Lower leg skin (tissue), 4 donors: ENCODE data around the gene TGFB2. TPM values are rescaled to one million over a fixed set of nuclear protein-coding genes. Genes with fewer than 3 reads are reported as not detected.

ENCODE experiments used
- DNase-seq, 2 donors: peaks; one replicate each; pipeline ENCODE4 v3.0.0-alpha.2; 2019; ENCODE audit warnings: low spot score in 2 of 2
- H3K4me3 ChIP-seq: fragments of 200-600 bp; sonication (generic); 2 replicates; pipeline ENCODE4 v1.5.1; 2017; ENCODE audit warnings: mild to moderate bottlenecking, low read depth; ENCODE audit not compliant: poor library complexity, severe bottlenecking
- POLR2A ChIP-seq, 2 donors: fragments of 450-650 bp; IDR thresholded peaks; one replicate each; pipeline ENCODE4 v1.6.1; 2016 to 2017; ENCODE audit warnings: antibody characterized with exemption in 2 of 2, mild to moderate bottlenecking in 1 of 2, moderate library complexity in 1 of 2
- WGBS, 2 donors: methylation state at CpG; one replicate each; pipeline ENCODE4 v1.1.5; 2018; 5-methylcytosine and 5-hydroxymethylcytosine counted together
- intact Hi-C: fragments of 100-400 bp; cut with DNase I; formaldehyde crosslinking; loops from one replicate; pipeline ENCODE4 v1.15.0; 2023; ENCODE audit warnings: low total_unique reads
- total RNA-seq, 4 donors: library from RNA; depleted of rRNA; stranded (reverse); fragments of >200 nt; gene quantifications; one replicate each; pipeline ENCODE4 v1.1.0, GENCODE V29; 2016
- TF ChIP-seq, protein P1 (sequence below), 3 donors: fragments of 450-650 bp; IDR thresholded peaks; one replicate each; pipeline ENCODE4 v1.5.1; 2016; ENCODE audit warnings: antibody characterized with exemption in 3 of 3, mild to moderate bottlenecking in 3 of 3, moderate library complexity in 2 of 3

TGFB2 gene
- total RNA-seq, 4 donors from 2014 or later, result 0.55 to 2.9 (median 1.8) TPM

DNA sequence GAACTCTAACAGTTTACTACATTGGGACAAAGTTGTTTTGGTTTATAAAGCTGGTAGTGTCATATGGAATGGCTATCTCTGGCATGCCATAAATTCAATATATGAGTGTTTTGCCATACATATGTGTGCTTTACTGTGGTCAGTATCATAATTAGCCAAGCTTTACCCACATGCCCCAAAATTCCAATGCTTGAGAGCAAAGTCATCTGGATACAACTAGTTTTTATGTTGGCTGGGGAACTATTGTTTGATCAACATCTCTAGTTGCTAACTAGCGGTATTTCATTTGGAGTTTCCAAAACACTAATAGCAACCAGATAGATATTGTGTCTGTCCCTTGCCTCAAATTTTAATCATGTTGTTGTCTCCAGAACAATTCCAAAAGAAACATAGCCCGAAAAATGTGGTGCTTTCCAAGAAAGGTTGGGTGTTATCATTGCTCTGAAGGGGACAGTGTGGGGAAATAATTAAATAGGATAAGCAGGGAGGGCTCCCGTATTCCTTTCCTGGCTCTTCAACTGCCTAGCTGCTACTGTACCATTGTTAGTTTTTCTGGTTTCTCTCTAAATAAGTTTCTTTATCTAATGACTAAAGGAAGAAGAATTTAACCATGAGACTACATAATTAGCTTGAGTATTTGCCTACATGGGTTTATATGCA is 136.1 kb downstream of the TGFB2 start:
- intact Hi-C loops, result no loop called here
- no peak for DNase-seq
- TF ChIP-seq POLR2A (IDR thresholded peaks at IDR 0.05), result no peak
- TF ChIP-seq, protein P1, sequence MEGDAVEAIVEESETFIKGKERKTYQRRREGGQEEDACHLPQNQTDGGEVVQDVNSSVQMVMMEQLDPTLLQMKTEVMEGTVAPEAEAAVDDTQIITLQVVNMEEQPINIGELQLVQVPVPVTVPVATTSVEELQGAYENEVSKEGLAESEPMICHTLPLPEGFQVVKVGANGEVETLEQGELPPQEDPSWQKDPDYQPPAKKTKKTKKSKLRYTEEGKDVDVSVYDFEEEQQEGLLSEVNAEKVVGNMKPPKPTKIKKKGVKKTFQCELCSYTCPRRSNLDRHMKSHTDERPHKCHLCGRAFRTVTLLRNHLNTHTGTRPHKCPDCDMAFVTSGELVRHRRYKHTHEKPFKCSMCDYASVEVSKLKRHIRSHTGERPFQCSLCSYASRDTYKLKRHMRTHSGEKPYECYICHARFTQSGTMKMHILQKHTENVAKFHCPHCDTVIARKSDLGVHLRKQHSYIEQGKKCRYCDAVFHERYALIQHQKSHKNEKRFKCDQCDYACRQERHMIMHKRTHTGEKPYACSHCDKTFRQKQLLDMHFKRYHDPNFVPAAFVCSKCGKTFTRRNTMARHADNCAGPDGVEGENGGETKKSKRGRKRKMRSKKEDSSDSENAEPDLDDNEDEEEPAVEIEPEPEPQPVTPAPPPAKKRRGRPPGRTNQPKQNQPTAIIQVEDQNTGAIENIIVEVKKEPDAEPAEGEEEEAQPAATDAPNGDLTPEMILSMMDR (IDR thresholded peaks at IDR 0.05), result no peak
- no peak overlapping the region for H3K4me3 ChIP-seq
- 36 to 53% methylated on average over 3 of the region's 3 CpGs for WGBS, 2 donors

DNA sequence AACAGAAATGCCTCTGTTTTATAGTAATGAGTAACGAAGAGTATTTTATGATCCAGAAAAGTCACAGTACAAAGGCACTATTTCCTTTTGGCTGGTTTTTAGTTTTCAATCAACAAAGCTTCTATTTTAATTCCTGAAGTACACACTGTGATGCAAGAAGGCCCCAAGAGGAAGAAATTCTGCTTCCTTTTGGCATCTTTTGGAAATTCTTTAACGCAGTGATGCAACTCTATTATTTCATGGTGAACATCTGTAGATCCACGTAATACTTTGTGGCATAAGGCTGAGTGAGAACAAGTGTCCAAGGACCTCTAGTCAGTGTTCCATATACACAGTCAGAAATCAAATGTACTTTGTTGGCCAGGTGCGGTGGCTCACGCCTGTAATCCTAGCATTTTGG is 137.5 kb downstream of the TGFB2 start:
- H3K4me3 ChIP-seq, result no peak overlapping the region
- no peak for DNase-seq
- TF ChIP-seq, protein P1 (IDR thresholded peaks at IDR 0.05), result no peak
- TF ChIP-seq POLR2A (IDR thresholded peaks at IDR 0.05), result no peak
- intact Hi-C loops, result no loop called here
- WGBS, 2 donors, result 67 to 75% methylated on average over 5 of the region's 5 CpGs

DNA sequence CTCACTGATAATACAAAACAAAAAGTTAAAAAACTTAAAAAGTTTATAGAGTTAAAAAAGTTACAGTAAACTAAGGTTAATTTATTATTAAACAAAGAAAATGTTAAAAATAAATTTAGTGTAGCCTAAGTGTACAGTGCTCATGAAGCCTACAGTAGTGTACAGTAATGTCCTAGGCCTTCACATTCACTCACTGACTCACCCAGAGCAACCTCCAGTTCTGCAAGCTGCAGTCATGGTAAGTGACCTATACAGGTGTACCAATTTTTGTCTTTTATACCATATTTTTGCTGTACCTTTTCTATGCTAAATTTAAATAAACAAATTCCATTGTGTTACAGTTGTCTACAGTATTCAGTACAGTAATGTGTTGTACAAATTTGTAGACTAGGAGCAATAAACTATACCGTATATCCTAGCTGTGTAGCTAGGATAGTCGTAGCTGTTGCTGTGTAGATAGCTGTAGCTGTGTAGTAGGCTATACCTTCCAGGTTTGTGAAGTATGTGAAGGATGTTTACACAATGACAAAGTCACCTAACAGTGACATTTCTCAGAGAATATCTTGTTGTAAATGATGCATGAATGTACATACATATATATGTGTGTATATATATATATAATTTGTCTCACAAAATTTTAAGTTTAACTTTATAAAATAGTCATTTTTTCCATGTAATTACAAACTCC is 140.2 kb downstream of the TGFB2 start:
- no peak overlapping the region for H3K4me3 ChIP-seq
- TF ChIP-seq POLR2A (IDR thresholded peaks at IDR 0.05), result no peak
- TF ChIP-seq, protein P1 (IDR thresholded peaks at IDR 0.05), result no peak
- no peak for DNase-seq
- 93 to 97% methylated on average over 2 of the region's 2 CpGs for WGBS, 2 donors
- intact Hi-C loops, result no loop called here

DNA sequence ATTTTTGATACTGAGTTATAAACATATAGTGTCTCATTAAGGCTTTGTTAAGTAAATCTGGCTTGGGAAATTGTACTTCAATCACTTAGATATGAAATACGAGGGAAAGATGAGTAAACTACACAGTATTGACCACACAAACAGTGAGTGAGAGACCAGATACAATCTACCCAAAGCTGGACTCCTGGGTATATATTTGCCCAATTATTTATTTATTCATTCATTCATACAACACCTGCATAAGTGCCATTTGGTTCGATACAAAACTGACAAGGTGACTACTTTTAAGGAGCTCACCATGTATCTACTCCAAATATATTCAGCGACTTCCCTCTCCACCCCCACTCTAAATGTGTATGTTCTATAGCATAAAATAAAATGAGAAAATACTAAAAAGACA is 143.4 kb downstream of the TGFB2 start:
- intact Hi-C loops, result no loop called here
- TF ChIP-seq, protein P1 (IDR thresholded peaks at IDR 0.05), result no peak
- no peak for TF ChIP-seq POLR2A (IDR thresholded peaks at IDR 0.05)
- no peak overlapping the region for H3K4me3 ChIP-seq
- WGBS, 2 donors, result 93% methylated on average over 3 of the region's 3 CpGs
- DNase-seq, result no peak

DNA sequence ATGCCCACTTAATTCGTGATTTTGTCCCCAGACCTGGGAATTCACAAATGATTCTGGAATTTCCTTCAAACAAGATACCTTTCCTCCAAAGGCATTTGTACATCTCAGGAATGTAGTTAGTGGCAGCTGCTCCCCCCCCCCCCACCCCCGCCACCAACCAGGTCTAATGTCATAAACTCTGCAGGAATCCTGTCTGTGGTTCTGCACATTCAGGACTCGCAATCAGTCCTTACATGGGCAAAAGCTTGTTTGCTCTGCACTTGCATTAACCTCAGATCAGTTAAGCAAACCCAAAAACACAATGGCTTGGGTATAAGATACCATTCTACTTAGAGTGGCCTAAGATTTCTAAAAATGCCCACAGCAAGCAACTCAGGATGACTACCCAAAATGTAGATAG is 143.8 kb downstream of the TGFB2 start:
- no peak overlapping the region for H3K4me3 ChIP-seq
- DNase-seq, result no peak
- 89 to 93% methylated on average over 3 of the region's 3 CpGs for WGBS, 2 donors
- no peak for TF ChIP-seq POLR2A (IDR thresholded peaks at IDR 0.05)
- TF ChIP-seq, protein P1 (IDR thresholded peaks at IDR 0.05), result no peak
- intact Hi-C loops, result no loop called here
